Nephron (organoid): ENCODE measurements around the gene AKAP9.
"Not testable (repeated sequence)": the region's sequence is repeated elsewhere in the genome, so short reads cannot be mapped to it uniquely, and the experiment has no call there.

Experiments
- H3K27ac Mint-ChIP-seq, 3 experiments: 2 replicates each; pipeline ENCODE4 v1.8.0; 2020; ENCODE audit warnings: mixed read lengths in 3 of 3, mild to moderate bottlenecking in 2 of 3, moderate library complexity in 1 of 3
- H3K27me3 Mint-ChIP-seq: 2 replicates; pipeline ENCODE4 v1.8.0; 2021; ENCODE audit warnings: low read depth, mild to moderate bottlenecking, moderate library complexity, mixed read lengths
- H3K36me3 Mint-ChIP-seq: 2 replicates; pipeline ENCODE4 v1.8.0; 2020; ENCODE audit warnings: low read depth, mixed read lengths
- H3K4me1 Mint-ChIP-seq: 2 replicates; pipeline ENCODE4 v1.8.0; 2020; ENCODE audit warnings: mixed read lengths
- H3K4me3 Mint-ChIP-seq, 3 experiments: 2 replicates each; pipeline ENCODE4 v1.8.0; 2020; ENCODE audit warnings: mild to moderate bottlenecking in 3 of 3, mixed read lengths in 3 of 3, moderate library complexity in 2 of 3
- H3K9me3 Mint-ChIP-seq: 2 replicates; pipeline ENCODE4 v1.8.0; 2020; ENCODE audit warnings: mixed read lengths
- TF ChIP-seq, protein P1 (sequence below), 3 experiments: fragments of 200-600 bp; sonication (generic); IDR thresholded peaks; one replicate each; pipeline ENCODE4 v1.5.0; 2021; ENCODE audit warnings: antibody characterized with exemption in 3 of 3; ENCODE audit not compliant: unreplicated experiment in 3 of 3

AKAP9 gene

DNA sequence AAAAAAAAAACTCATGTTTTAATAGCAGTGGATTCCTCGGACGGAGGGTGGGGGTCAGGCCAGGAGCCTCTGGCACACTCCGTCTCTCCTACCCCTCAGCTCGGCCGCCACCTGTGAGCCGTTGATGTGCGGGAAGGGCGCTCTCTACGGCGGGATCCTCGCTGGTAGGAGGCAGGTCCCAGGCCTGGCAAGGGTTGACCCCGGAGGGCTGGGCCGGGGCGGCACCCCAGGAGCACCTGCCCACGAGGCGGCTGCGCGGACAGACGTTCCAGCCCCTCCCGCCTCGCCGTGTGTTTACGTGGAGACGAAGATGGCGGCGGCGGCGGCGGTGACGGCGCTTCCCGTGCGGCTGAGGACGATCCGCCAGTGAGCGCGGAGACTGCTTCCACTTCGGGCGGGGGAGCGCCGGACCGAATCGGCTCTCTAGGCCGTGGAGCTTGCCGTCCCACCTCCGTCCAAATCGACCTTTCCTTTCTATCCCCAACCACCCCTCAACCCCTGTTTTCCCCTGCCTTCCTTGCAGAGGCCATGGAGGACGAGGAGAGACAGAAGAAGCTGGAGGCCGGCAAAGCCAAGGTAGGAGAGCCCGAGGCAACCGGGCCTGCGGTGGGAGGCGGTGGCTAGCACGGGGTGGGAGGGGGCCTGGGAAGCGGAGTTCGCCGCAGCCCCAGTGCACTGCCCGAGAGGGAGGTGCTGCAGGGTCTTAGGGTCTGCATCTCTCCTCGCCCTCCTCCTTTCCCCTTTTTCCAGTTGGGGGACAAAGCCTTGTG, at the start of gene AKAP9:
Gene AKAP9, plus strand, starts transcription at position 291 of the 770 bp plus-strand sequence. Its CDS starts 238 bp downstream, at position 529.
- peak within 1 kb of the TSS; percentile 97 to 98 (median 98) for H3K4me3 Mint-ChIP-seq
- H3K27ac Mint-ChIP-seq: peak within 1 kb of the TSS; percentile 93 to 98 (median 98)
- TF ChIP-seq, protein P1, sequence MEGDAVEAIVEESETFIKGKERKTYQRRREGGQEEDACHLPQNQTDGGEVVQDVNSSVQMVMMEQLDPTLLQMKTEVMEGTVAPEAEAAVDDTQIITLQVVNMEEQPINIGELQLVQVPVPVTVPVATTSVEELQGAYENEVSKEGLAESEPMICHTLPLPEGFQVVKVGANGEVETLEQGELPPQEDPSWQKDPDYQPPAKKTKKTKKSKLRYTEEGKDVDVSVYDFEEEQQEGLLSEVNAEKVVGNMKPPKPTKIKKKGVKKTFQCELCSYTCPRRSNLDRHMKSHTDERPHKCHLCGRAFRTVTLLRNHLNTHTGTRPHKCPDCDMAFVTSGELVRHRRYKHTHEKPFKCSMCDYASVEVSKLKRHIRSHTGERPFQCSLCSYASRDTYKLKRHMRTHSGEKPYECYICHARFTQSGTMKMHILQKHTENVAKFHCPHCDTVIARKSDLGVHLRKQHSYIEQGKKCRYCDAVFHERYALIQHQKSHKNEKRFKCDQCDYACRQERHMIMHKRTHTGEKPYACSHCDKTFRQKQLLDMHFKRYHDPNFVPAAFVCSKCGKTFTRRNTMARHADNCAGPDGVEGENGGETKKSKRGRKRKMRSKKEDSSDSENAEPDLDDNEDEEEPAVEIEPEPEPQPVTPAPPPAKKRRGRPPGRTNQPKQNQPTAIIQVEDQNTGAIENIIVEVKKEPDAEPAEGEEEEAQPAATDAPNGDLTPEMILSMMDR (IDR thresholded peaks at IDR 0.05; ENCODE audit: unreplicated experiment in 3 of 3): no peak
- H3K27me3 Mint-ChIP-seq: no peaks in the 10 kb centered on the region
- H3K36me3 Mint-ChIP-seq: no peaks in the 10 kb centered on the region
- peaks cover 27% of the 10 kb centered on the region for H3K4me1 Mint-ChIP-seq
- no peaks in the 10 kb centered on the region for H3K9me3 Mint-ChIP-seq

DNA sequence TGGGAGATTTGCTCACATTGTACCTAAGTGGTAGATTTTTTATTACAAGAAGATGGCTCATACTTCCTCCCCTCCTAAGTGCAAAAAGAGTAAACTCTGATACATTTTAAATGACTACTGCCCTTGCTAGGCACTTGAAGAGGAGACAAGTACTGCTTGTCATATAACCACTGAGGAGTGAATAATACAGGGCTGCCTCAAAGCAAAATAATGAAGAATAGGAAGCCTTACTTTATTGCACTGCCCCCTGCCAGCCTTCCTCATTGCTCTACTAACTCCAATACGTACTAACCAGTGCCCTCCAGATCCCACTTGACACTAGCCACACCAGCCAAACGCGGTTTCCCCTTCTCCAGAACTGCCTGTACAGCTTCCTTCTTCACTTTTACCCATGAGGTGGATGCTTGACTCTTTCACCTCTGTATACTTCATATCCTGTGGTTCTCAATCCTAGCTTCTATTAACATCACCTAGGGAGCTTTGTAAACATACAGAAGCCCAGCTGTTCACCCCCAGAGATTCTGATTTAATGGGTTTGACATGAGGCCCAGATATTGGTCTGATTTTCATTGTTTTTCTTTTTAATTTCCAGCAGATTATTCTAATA, 48.5 kb upstream of the AKAP9 start:
- Mint-ChIP-seq H3K9me3 (peaks cover 14% of the 10 kb centered on the region), H3K4me1 (peaks cover 33% of the 10 kb centered on the region), H3K27ac (peak overlapping the region; percentile 26 to 77 (median 76)), H3K27me3 (no peaks in the 10 kb centered on the region), H3K36me3 (no peaks in the 10 kb centered on the region), H3K4me3 (no peak overlapping the region)
- TF ChIP-seq, protein P1 (IDR thresholded peaks at IDR 0.05; ENCODE audit: unreplicated experiment in 3 of 3): no peak

DNA sequence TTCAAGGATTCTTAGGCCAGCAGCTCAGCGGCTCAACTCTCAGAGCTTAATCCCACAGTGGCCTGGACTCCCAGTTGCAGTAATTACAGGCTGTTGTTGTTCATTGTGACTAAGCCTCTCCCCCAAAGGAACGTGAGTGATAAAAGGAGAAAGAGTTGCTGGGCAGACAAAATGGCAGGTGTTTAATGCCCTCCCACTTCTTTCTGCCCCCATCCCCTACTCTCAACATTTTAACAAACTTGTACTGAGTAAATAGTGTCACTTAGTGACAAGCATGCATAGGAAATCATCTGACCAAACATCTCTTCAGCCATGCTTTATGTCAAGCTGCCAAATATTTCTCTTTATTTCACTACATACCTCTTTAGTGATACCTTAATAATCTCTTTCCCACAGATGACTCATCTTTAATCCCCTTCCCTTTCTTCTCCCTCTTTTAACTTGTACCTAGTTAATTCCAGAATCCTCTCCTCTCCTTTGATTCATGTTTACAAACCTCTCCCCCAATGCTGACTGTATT, 47.8 kb upstream of the AKAP9 start:
- Mint-ChIP-seq H3K4me3 (no peak overlapping the region), H3K27ac (peak overlapping the region; percentile 26 to 77 (median 76)), H3K36me3 (no peaks in the 10 kb centered on the region), H3K9me3 (peaks cover 13% of the 10 kb centered on the region), H3K4me1 (peaks cover 33% of the 10 kb centered on the region), H3K27me3 (no peaks in the 10 kb centered on the region)
- TF ChIP-seq, protein P1 (IDR thresholded peaks at IDR 0.05; ENCODE audit: unreplicated experiment in 3 of 3): no peak

DNA sequence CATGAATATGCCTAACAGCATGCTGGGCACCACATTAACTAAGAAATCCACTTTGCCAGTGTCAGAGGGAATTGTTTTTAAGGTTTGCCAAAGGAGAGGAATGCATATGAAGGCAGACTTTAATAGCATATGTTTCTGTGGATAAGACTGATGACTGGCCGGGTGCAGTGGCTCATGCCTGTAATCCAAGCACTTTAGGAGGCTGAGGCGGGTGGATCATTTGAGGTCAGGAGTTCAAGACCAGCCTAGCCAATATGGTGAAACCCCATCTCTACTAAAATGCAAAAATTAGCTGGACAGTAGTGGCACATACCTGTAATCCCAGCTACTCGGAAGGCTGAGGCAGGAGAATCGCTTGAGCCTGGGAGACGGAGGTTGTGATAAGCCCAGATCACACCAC, 47.0 kb upstream of the AKAP9 start:
- not testable (repeated sequence) for H3K4me3 Mint-ChIP-seq, H3K27me3 Mint-ChIP-seq, H3K36me3 Mint-ChIP-seq
- Mint-ChIP-seq H3K9me3 (peaks cover 13% of the 10 kb centered on the region), H3K4me1 (peaks cover 33% of the 10 kb centered on the region), H3K27ac (peak overlapping the region in 1 of 3 experiments; percentile 44)

DNA sequence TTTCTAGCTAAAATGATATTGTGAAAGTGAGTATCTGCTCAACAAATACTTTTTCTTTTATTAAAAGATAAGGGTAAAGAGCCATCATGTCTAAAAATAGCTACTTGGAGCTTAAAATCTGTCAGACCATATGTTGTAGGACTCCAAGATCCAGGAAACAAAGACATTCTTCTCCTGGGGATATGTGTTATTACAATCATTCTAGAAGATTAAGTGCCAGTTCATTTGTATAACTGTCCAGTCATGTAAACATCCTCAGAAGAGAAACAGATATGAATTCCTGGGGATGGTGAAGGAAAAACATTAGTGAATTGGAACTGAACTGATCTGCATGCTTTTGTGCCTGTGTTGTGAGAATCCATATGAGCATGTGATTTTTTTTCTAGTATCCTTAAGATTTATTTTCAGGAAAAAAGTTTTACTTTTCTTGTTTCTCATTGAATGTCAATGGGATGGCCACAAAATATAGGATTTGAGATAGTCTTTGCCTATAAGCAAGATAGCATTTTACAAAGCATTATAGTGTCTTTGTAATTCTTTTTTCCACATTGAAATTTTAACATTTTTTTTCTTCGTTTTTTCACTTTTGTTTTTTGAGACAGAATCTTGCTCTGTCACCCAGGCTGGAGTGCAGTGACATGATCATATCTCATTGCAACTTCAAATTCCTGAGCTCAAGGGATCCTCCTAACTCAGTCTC, 45.7 kb upstream of the AKAP9 start:
- H3K27ac Mint-ChIP-seq: peak overlapping the region; percentile 60 to 81 (median 60)
- H3K4me3 Mint-ChIP-seq: no peak overlapping the region
- peaks cover 33% of the 10 kb centered on the region for H3K4me1 Mint-ChIP-seq
- no peaks in the 10 kb centered on the region for H3K36me3 Mint-ChIP-seq
- TF ChIP-seq, protein P1 (IDR thresholded peaks at IDR 0.05; ENCODE audit: unreplicated experiment in 3 of 3): no peak
- H3K27me3 Mint-ChIP-seq: no peaks in the 10 kb centered on the region
- H3K9me3 Mint-ChIP-seq: peaks cover 12% of the 10 kb centered on the region
